Endothelial cell of umbilical vein (primary cell): ENCODE data around the gene TDRD9. TPM values are rescaled to one million over a fixed set of nuclear protein-coding genes. Genes with fewer than 3 reads are reported as not detected.

ENCODE experiments used
- BruUV-seq: library from RNA; stranded (reverse); fragments of 400-500 nt; replicated peaks from 2 replicates; lab custom pipeline; 2021; lab: Mats Ljungman, UMichigan
- CTCF ChIA-PET: fragments of 300-600, 350-600 bp; sonication (Branson Sonifier 250); formaldehyde crosslinking; loops from one replicate; lab custom pipeline; 2021; ENCODE audit warnings: antibody characterized with exemption, inconsistent platforms; lab: Charles Lee
- POLR2A ChIA-PET: fragments of 300-600, 350-600 bp; sonication (Branson Sonifier 250); formaldehyde crosslinking; loops from one replicate; lab custom pipeline; 2021; ENCODE audit warnings: antibody characterized with exemption, inconsistent platforms; lab: Charles Lee
- DNase-seq: peaks from one replicate; pipeline ENCODE4 v3.0.0-alpha.2; 2011; ENCODE audit warnings: low read depth, low spot score
- FAIRE-seq: peaks from 2 replicates; lab custom pipeline; 2011; peaks lifted over from hg19 to GRCh38; lab: Jason Lieb, UNC
- H2AFZ ChIP-seq: 2 replicates; pipeline ENCODE4 v1.6.0; 2012; ENCODE audit warnings: low read depth, low read length, control low read depth, inconsistent platforms
- H3K27ac ChIP-seq: 2 replicates; pipeline ENCODE4 v1.5.1; 2011; ENCODE audit warnings: low read depth, mild to moderate bottlenecking, control low read depth, low read length, moderate library complexity; ENCODE audit not compliant: insufficient read depth
- H3K27me3 ChIP-seq, 2 experiments: 2 replicates each; pipeline versions ENCODE4 v1.6.0 to v1.6.1; 2011; ENCODE audit warnings: low read length in 2 of 2, mixed read lengths in 1 of 2; ENCODE audit not compliant: control insufficient read depth in 2 of 2, insufficient read depth in 2 of 2
- H3K36me3 ChIP-seq, 2 experiments: 2 replicates in 1 of 2; 3 replicates in 1 of 2; pipeline ENCODE4 v1.5.1; 2011; ENCODE audit warnings: low read length in 2 of 2, mild to moderate bottlenecking in 1 of 2, moderate library complexity in 1 of 2; ENCODE audit not compliant: control insufficient read depth in 2 of 2, insufficient read depth in 2 of 2; ENCODE audit errors: extremely low read depth in 1 of 2
- H3K4me1 ChIP-seq: 3 replicates; pipeline ENCODE4 v1.5.1; 2011; ENCODE audit warnings: mild to moderate bottlenecking, low read length; ENCODE audit not compliant: control insufficient read depth, insufficient read depth; ENCODE audit errors: extremely low read depth
- H3K4me2 ChIP-seq: 2 replicates; pipeline ENCODE4 v1.6.1; 2011; ENCODE audit warnings: low read length, control low read depth, mixed read lengths; ENCODE audit not compliant: insufficient read depth
- H3K4me3 ChIP-seq, 3 experiments: fragments of 200-600 bp in 1 of 3; sonication (generic), shearing (Covaris generic) in 1 of 3; replicated peaks in 1 of 3; 2 replicates each; pipeline ENCODE4 v1.5.1; 2011 to 2016; ENCODE audit warnings: control low read depth in 3 of 3, low read length in 3 of 3, mild to moderate bottlenecking in 2 of 3, inconsistent platforms in 1 of 3, low read depth in 1 of 3, moderate library complexity in 1 of 3; ENCODE audit not compliant: insufficient read depth in 1 of 3
- H3K79me2 ChIP-seq: 2 replicates; pipeline ENCODE4 v1.6.0; 2012; ENCODE audit warnings: low read length, inconsistent platforms; ENCODE audit not compliant: control insufficient read depth, insufficient read depth
- H3K9ac ChIP-seq: replicated peaks from 2 replicates; pipeline ENCODE3; 2011; ENCODE audit warnings: low read length, control low read depth; ENCODE audit not compliant: insufficient read depth; ENCODE audit errors: extremely low read depth
- H3K9me1 ChIP-seq: replicated peaks from 3 replicates; pipeline ENCODE4 v1.6.0; 2011; ENCODE audit warnings: mild to moderate bottlenecking, low read length; ENCODE audit not compliant: control insufficient read depth, insufficient read depth; ENCODE audit errors: extremely low read depth
- H3K9me3 ChIP-seq: replicated peaks from 2 replicates; pipeline ENCODE4 v1.5.1; 2012; ENCODE audit warnings: low read length, inconsistent platforms; ENCODE audit not compliant: control insufficient read depth, insufficient read depth
- H4K20me1 ChIP-seq: replicated peaks from 2 replicates; pipeline ENCODE3; 2011; ENCODE audit warnings: mild to moderate bottlenecking, low read length; ENCODE audit not compliant: control insufficient read depth, insufficient read depth; ENCODE audit errors: extremely low read depth
- EZH2 ChIP-seq: IDR thresholded peaks from 2 replicates; pipeline ENCODE4 v1.6.1; 2012; ENCODE audit warnings: borderline replicate concordance, low read depth, mild to moderate bottlenecking, moderate library complexity, low read length, inconsistent platforms; ENCODE audit not compliant: severe bottlenecking
- FOS ChIP-seq: IDR thresholded peaks from 2 replicates; pipeline ENCODE4 v1.6.1; 2011; ENCODE audit warnings: mild to moderate bottlenecking, low read length, moderate library complexity, borderline replicate concordance; ENCODE audit not compliant: insufficient read depth
- GATA2 ChIP-seq: IDR thresholded peaks from 2 replicates; pipeline ENCODE4 v1.7.0; 2011; ENCODE audit warnings: low read depth, mild to moderate bottlenecking, moderate library complexity, mixed read lengths, low read length; ENCODE audit not compliant: insufficient read length, insufficient read depth
- JUN ChIP-seq: IDR thresholded peaks from 2 replicates; pipeline ENCODE4 v1.6.1; 2011; ENCODE audit warnings: borderline replicate concordance, low read depth; ENCODE audit not compliant: insufficient read length, insufficient read depth
- MAX ChIP-seq: IDR thresholded peaks from 2 replicates; pipeline ENCODE4 v1.6.1; 2011; ENCODE audit not compliant: insufficient read depth, insufficient read length
- MYC ChIP-seq: IDR thresholded peaks from one replicate; pipeline ENCODE4 v1.6.1; 2011; ENCODE audit warnings: mild to moderate bottlenecking, low read depth, low read length
- POLR2AphosphoS5 ChIP-seq: IDR thresholded peaks from 2 replicates; pipeline ENCODE4 v1.6.1; 2012; ENCODE audit warnings: low read depth, mild to moderate bottlenecking, control low read depth, low read length, moderate library complexity; ENCODE audit not compliant: insufficient read depth
- dilution Hi-C: fragments of 300-500 bp; cut with MboI; formaldehyde crosslinking; loops from one replicate; pipeline ENCODE4 v1.15.0; 2019; ENCODE audit warnings: low sequenced_read_pairs; ENCODE audit not compliant: extremely low pct_ligation_motif_present
- intact Hi-C: fragments of 100-400 bp; cut with micrococcal nuclease; formaldehyde crosslinking; loops from one replicate; pipeline ENCODE4 v1.10.0; 2022
- polyA plus RNA-seq, 4 experiments: library from polyadenylated mRNA; depleted of rRNA in 3 of 4; stranded (reverse) in 3 of 4; unstranded in 1 of 4; fragments of >200 nt; gene quantifications; 2 replicates each; pipeline versions ENCODE4 v1.2.1 to v1.2.3, GENCODE V29; 2011 to 2012; ENCODE audit warnings: missing spikeins in 1 of 4
- total RNA-seq: library from RNA; stranded (reverse); gene quantifications from 2 replicates; pipeline ENCODE4 v1.2.3, GENCODE V29; 2021
- TF ChIP-seq, protein P1 (sequence below), 2 donors: IDR thresholded peaks; 1 replicate in 1 of 2; 2 replicates in 1 of 2; pipeline ENCODE4 v1.5.1; 2011; ENCODE audit warnings: low read length in 2 of 2, mild to moderate bottlenecking in 2 of 2, moderate library complexity in 2 of 2, control low read depth in 1 of 2, inconsistent platforms in 1 of 2, low read depth in 1 of 2; ENCODE audit not compliant: insufficient read depth in 1 of 2; ENCODE audit errors: extremely low read depth in 1 of 2

Gene TDRD9
- total and polyA plus RNA-seq, 2 donors (not counting 3 experiments of a cell fraction or from before 2014, with no cell fraction given): 0.52 to 1.4 TPM

DNA sequence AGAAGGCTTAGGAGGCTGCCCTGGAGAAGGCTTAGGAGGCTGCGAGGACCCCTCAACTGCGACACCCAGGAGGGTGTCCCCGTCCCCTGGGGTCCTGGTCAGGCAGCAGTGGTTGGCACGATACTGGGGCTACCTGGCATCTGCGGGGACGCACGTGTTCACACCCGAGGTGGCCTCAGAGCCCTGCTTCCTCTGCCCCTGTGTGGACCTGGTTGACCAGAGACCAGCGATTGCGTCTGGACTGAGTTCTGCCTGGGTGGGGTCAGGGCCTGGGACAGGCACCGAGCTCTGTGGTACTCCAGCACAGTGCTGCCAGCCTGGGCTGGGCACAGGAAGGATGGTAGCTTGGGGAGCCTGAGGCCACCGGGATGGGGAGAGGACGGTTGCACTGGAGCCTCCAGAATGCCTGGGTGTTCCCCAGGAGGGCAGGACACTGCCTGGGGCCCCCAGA is 158.0 kb downstream of the TDRD9 start:
- FAIRE-seq: no peak
- BruUV-seq: no TSS peak
- Histone ChIP-seq H3K79me2 (no peaks in the 10 kb centered on the region), H2AFZ (no peak overlapping the region), H3K9me3 (no peaks in the 10 kb centered on the region), H4K20me1 (no peaks in the 10 kb centered on the region), H3K36me3 (no peaks in the 10 kb centered on the region), H3K27me3 (peaks cover 8 to 10% of the 10 kb centered on the region in 2 experiments), H3K4me2 (no peak overlapping the region), H3K4me3 (no peak overlapping the region), H3K4me1 (no peaks in the 10 kb centered on the region), H3K27ac (no peak overlapping the region), H3K9ac (no peak overlapping the region), H3K9me1 (no peaks in the 10 kb centered on the region)
- intact Hi-C loops: no loop called here
- TF ChIP-seq JUN (no peak), POLR2AphosphoS5 (no peak), MAX (no peak), GATA2 (no peak), FOS (no peak), EZH2 (no peak), MYC (no peak)
- TF ChIP-seq, protein P1, sequence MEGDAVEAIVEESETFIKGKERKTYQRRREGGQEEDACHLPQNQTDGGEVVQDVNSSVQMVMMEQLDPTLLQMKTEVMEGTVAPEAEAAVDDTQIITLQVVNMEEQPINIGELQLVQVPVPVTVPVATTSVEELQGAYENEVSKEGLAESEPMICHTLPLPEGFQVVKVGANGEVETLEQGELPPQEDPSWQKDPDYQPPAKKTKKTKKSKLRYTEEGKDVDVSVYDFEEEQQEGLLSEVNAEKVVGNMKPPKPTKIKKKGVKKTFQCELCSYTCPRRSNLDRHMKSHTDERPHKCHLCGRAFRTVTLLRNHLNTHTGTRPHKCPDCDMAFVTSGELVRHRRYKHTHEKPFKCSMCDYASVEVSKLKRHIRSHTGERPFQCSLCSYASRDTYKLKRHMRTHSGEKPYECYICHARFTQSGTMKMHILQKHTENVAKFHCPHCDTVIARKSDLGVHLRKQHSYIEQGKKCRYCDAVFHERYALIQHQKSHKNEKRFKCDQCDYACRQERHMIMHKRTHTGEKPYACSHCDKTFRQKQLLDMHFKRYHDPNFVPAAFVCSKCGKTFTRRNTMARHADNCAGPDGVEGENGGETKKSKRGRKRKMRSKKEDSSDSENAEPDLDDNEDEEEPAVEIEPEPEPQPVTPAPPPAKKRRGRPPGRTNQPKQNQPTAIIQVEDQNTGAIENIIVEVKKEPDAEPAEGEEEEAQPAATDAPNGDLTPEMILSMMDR (IDR thresholded peaks at IDR 0.05; ENCODE audit: extremely low read depth in 1 of 2, insufficient read depth in 1 of 2, low read depth in 1 of 2, low read length in 2 of 2): no peak
- POLR2A ChIA-PET: no interaction called here
- no peak for DNase-seq
- CTCF ChIA-PET: interaction anchor here (2.8 to 3.2 kb wide), 2 partner anchors 8 to 478 kb away, joined by 9 to 13 read pairs; no protein-coding TSS in a partner anchor
- dilution Hi-C loops: no loop called here
